Omental fat pad (tissue), 4 donors: ENCODE results near the gene MLPH. TPM values are rescaled to one million over a fixed set of nuclear protein-coding genes. Genes with fewer than 3 reads are reported as not detected.

ENCODE experiments used
- ATAC-seq: fragments of 150-250 bp; one replicate; pipeline ENCODE4 v1.9.1; 2016; ENCODE audit warnings: mild to moderate bottlenecking, moderate library complexity; ENCODE audit not compliant: low FRiP score
- DNase-seq: peaks from one replicate; pipeline ENCODE4 v3.0.0-alpha.2; 2019; ENCODE audit warnings: low spot score
- CTCF ChIP-seq, 3 donors: fragments of 450-650 bp; IDR thresholded peaks; one replicate each; pipeline ENCODE4 v1.5.1; 2016 to 2017; ENCODE audit warnings: antibody characterized with exemption in 3 of 3, mild to moderate bottlenecking in 3 of 3, moderate library complexity in 2 of 3
- total RNA-seq, 4 donors: library from RNA; depleted of rRNA; stranded (reverse); fragments of >200 nt; gene quantifications; one replicate each; pipeline ENCODE4 v1.1.0, GENCODE V29; 2016

Gene MLPH
- total RNA-seq, 4 donors from 2014 or later: 3.8 to 23.6 (median 6.4) TPM

GRCh38 chr2:237597196-237598145 is 110.4 kb downstream of the MLPH start:
- TF ChIP-seq CTCF (IDR thresholded peaks at IDR 0.05): no peak
- DNase-seq: no peak
- ATAC-seq: no peak

GRCh38 chr2:237598468-237599208 is 111.6 kb downstream of the MLPH start:
- DNase-seq (no peak), ATAC-seq (no peak)
- no peak for TF ChIP-seq CTCF (IDR thresholded peaks at IDR 0.05)

GRCh38 chr2:237599465-237600110 is 112.5 kb downstream of the MLPH start:
- DNase-seq (no peak), ATAC-seq (no peak)
- TF ChIP-seq CTCF (IDR thresholded peaks at IDR 0.05): no peak

- DNase-seq: no peak
- no peak for TF ChIP-seq CTCF (IDR thresholded peaks at IDR 0.05)
- peak; percentile 41 for ATAC-seq
These were observed 113.3 kb downstream of the MLPH start for GRCh38 chr2:237600205-237600846.

GRCh38 chr2:237601453-237602116 is 114.5 kb downstream of the MLPH start:
- DNase-seq (no peak), ATAC-seq (no peak)
- TF ChIP-seq CTCF (IDR thresholded peaks at IDR 0.05): no peak

GRCh38 chr2:237602409-237602808 is 115.4 kb downstream of the MLPH start:
- DNase-seq: no peak
- no peak for ATAC-seq
- TF ChIP-seq CTCF (IDR thresholded peaks at IDR 0.05): no peak
